PC-9 (cell line): ENCODE results near the gene SNCAIP. TPM values are rescaled to one million over a fixed set of nuclear protein-coding genes. Genes with fewer than 3 reads are reported as not detected.
"Not testable (repeated sequence)": the region's sequence is repeated elsewhere in the genome, so short reads cannot be mapped to it uniquely, and the experiment has no call there.

ENCODE experiments used
- BruUV-seq: library from RNA; stranded (reverse); fragments of 400-500 nt; replicated peaks from 2 replicates; lab custom pipeline; 2021; lab: Mats Ljungman, UMichigan
- CTCF ChIA-PET: fragments of 300-600 bp; sonication (Branson Sonifier 250); formaldehyde crosslinking; loops from one replicate; lab custom pipeline; 2022; ENCODE audit warnings: antibody characterized with exemption; lab: Charles Lee
- POLR2A ChIA-PET: fragments of 300-600 bp; sonication (Branson Sonifier 250); formaldehyde crosslinking; loops from one replicate; lab custom pipeline; 2022; ENCODE audit warnings: antibody characterized with exemption; ENCODE audit not compliant: unreplicated experiment; lab: Charles Lee
- DNase-seq, 2 experiments: peaks; one replicate each; pipeline versions ENCODE4 v3.0.0 to v3.0.0-alpha.2; 2015 to 2022; ENCODE audit warnings: mixed read lengths in 1 of 2
- H2AFZ ChIP-seq: fragments of 200-600 bp; sonication (generic); 2 replicates; pipeline ENCODE4 v1.8.1; 2017; ENCODE audit warnings: antibody characterized with exemption
- H3F3A ChIP-seq: fragments of 200-600 bp; sonication (generic); 2 replicates; pipeline ENCODE4 v1.8.1; 2017; ENCODE audit warnings: antibody characterized with exemption, mild to moderate bottlenecking, low read depth; ENCODE audit not compliant: insufficient read depth
- H3K27ac ChIP-seq: fragments of 200-600 bp; sonication (generic); 2 replicates; pipeline ENCODE4 v1.6.1; 2016; ENCODE audit warnings: mixed run types
- H3K27me3 ChIP-seq: fragments of 200-600 bp; sonication (generic); 2 replicates; pipeline ENCODE4 v1.6.1; 2016; ENCODE audit warnings: low read depth, mixed run types; ENCODE audit not compliant: insufficient read depth
- H3K36me3 ChIP-seq: fragments of 200-600 bp; sonication (generic); 2 replicates; pipeline ENCODE4 v1.6.1; 2016; ENCODE audit warnings: low read depth, mixed run types
- H3K4me1 ChIP-seq: fragments of 200-600 bp; sonication (generic); replicated peaks from 2 replicates; pipeline ENCODE4 v1.6.1; 2016; ENCODE audit warnings: mixed run types; ENCODE audit not compliant: insufficient read depth
- H3K4me2 ChIP-seq: fragments of 200-600 bp; sonication (generic); 2 replicates; pipeline ENCODE4 v1.6.1; 2017; ENCODE audit warnings: mixed run types
- H3K4me3 ChIP-seq: fragments of 200-600 bp; sonication (generic); 2 replicates; pipeline ENCODE4 v1.6.1; 2016; ENCODE audit warnings: mixed run types
- H3K79me2 ChIP-seq: fragments of 200-600 bp; sonication (generic); 2 replicates; pipeline ENCODE4 v1.6.1; 2017; ENCODE audit warnings: low read depth, mixed run types
- H3K9me2 ChIP-seq: fragments of 200-600 bp; sonication (generic); 2 replicates; pipeline ENCODE4 v1.8.1; 2017; ENCODE audit warnings: mild to moderate bottlenecking; ENCODE audit not compliant: insufficient read depth
- H3K9me3 ChIP-seq: fragments of 200-600 bp; sonication (generic); 2 replicates; pipeline ENCODE4 v1.8.1; 2016; ENCODE audit warnings: low read depth; ENCODE audit not compliant: insufficient read depth
- H4K20me1 ChIP-seq: fragments of 200-600 bp; sonication (generic); 2 replicates; pipeline ENCODE4 v1.8.1; 2017; ENCODE audit not compliant: insufficient read depth
- CTCF ChIP-seq: fragments of 200-600 bp; sonication (generic); conservative IDR thresholded peaks from 2 replicates; pipeline ENCODE4 v1.6.1; 2017; ENCODE audit warnings: mixed run types, antibody characterized with exemption, mild to moderate bottlenecking, moderate library complexity
- EZH2 ChIP-seq: fragments of 200-600 bp; sonication (generic); IDR thresholded peaks from 2 replicates; pipeline ENCODE4 v1.8.0; 2017; ENCODE audit warnings: antibody characterized with exemption, low read depth
- intact Hi-C: fragments of 100-400 bp; cut with micrococcal nuclease; formaldehyde crosslinking; loops from one replicate; pipeline ENCODE4 v1.10.0; 2022; ENCODE audit not compliant: unreplicated experiment
- total RNA-seq: library from RNA; stranded (reverse); gene quantifications from 2 replicates; pipeline ENCODE4 v1.2.3, GENCODE V29; 2021

Gene SNCAIP
- total RNA-seq, 1 experiment from 2014 or later = not detected

GRCh38 chr5:122480146-122480545, 168.1 kb downstream of the SNCAIP start:
- POLR2A ChIA-PET = no interaction called here
- intact Hi-C loops = no loop called here

GRCh38 chr5:122484103-122484502, 172.1 kb downstream of the SNCAIP start:
- no peak overlapping the region for H2AFZ ChIP-seq
- no peaks in the 10 kb centered on the region for H3K36me3 ChIP-seq
- no peaks in the 10 kb centered on the region for H3K9me2 ChIP-seq
- H3K4me3 ChIP-seq = no peak overlapping the region
- CTCF ChIA-PET = no interaction called here
- H3K9me3 ChIP-seq = no peaks in the 10 kb centered on the region; the same call in 1 of the 2 replicates
- no peak overlapping the region for H3K4me2 ChIP-seq
- no peaks in the 10 kb centered on the region for H3K79me2 ChIP-seq
- POLR2A ChIA-PET = no interaction called here
- H3K27me3 ChIP-seq = no peaks in the 10 kb centered on the region
- no TSS peak for BruUV-seq
- intact Hi-C loops = no loop called here
- DNase-seq = no peak
- H3F3A ChIP-seq = peaks cover 7% of the 10 kb centered on the region; the same call in 1 of the 2 replicates
- peaks cover 16% of the 10 kb centered on the region for H3K4me1 ChIP-seq
- TF ChIP-seq CTCF (no peak), EZH2 (no peak)
- H4K20me1 ChIP-seq = no peaks in the 10 kb centered on the region
- H3K27ac ChIP-seq = no peak overlapping the region

More at GRCh38 chr5:122480146-122480545, 168.1 kb downstream of the SNCAIP start:
- no peaks in the 10 kb centered on the region for H3K79me2 ChIP-seq
- no peaks in the 10 kb centered on the region for H3K27me3 ChIP-seq
- no peaks in the 10 kb centered on the region; the same call in 1 of the 2 replicates for H3K9me3 ChIP-seq
- peak in 1 of 2 experiments; percentile 61 for DNase-seq
- H4K20me1 ChIP-seq = no peaks in the 10 kb centered on the region
- no peak overlapping the region for H3K4me3 ChIP-seq
- peaks cover 7% of the 10 kb centered on the region; the same call in 1 of the 2 replicates for H3F3A ChIP-seq
- peaks cover 21% of the 10 kb centered on the region for H3K4me1 ChIP-seq
- no peaks in the 10 kb centered on the region for H3K9me2 ChIP-seq
- H2AFZ ChIP-seq = no peak overlapping the region
- no TSS peak for BruUV-seq
- TF ChIP-seq CTCF (no peak), EZH2 (no peak)
- no peaks in the 10 kb centered on the region for H3K36me3 ChIP-seq
- H3K27ac ChIP-seq = peak overlapping the region; percentile 43; the same call in 1 of the 2 replicates
- CTCF ChIA-PET = no interaction called here
- peak overlapping the region; percentile 30 for H3K4me2 ChIP-seq

GRCh38 chr5:122485226-122485625, 173.2 kb downstream of the SNCAIP start:
- Histone ChIP-seq H4K20me1 (no peaks in the 10 kb centered on the region), H3F3A (no peaks in the 10 kb centered on the region), H3K27ac (no peak overlapping the region), H3K79me2 (no peaks in the 10 kb centered on the region), H3K4me3 (no peak overlapping the region), H3K36me3 (no peaks in the 10 kb centered on the region), H2AFZ (no peak overlapping the region), H3K9me3 (no peaks in the 10 kb centered on the region), H3K4me2 (no peak overlapping the region), H3K27me3 (no peaks in the 10 kb centered on the region), H3K4me1 (peaks cover 5% of the 10 kb centered on the region), H3K9me2 (no peaks in the 10 kb centered on the region)
- POLR2A ChIA-PET = no interaction called here
- intact Hi-C loops = no loop called here
- BruUV-seq = no TSS peak
- no peak for DNase-seq
- TF ChIP-seq EZH2 = no peak
- no peak for TF ChIP-seq CTCF
- CTCF ChIA-PET = no interaction called here

GRCh38 chr5:122486616-122487015, 174.6 kb downstream of the SNCAIP start:
- H3K4me1 ChIP-seq, BruUV-seq, H3K27ac ChIP-seq, CTCF ChIA-PET, H3K9me3 ChIP-seq, H3K4me2 ChIP-seq, H4K20me1 ChIP-seq, H3K36me3 ChIP-seq, H3F3A ChIP-seq, H3K79me2 ChIP-seq, H3K27me3 ChIP-seq, POLR2A ChIA-PET, DNase-seq, H3K9me2 ChIP-seq, H2AFZ ChIP-seq, intact Hi-C loops, H3K4me3 ChIP-seq: not testable (repeated sequence)
